ENCODE measurements around the gene SRC.
A peak's percentile ranks its signal among the peaks of the same experiment; 100 is the strongest.

Gene SRC

DNA sequence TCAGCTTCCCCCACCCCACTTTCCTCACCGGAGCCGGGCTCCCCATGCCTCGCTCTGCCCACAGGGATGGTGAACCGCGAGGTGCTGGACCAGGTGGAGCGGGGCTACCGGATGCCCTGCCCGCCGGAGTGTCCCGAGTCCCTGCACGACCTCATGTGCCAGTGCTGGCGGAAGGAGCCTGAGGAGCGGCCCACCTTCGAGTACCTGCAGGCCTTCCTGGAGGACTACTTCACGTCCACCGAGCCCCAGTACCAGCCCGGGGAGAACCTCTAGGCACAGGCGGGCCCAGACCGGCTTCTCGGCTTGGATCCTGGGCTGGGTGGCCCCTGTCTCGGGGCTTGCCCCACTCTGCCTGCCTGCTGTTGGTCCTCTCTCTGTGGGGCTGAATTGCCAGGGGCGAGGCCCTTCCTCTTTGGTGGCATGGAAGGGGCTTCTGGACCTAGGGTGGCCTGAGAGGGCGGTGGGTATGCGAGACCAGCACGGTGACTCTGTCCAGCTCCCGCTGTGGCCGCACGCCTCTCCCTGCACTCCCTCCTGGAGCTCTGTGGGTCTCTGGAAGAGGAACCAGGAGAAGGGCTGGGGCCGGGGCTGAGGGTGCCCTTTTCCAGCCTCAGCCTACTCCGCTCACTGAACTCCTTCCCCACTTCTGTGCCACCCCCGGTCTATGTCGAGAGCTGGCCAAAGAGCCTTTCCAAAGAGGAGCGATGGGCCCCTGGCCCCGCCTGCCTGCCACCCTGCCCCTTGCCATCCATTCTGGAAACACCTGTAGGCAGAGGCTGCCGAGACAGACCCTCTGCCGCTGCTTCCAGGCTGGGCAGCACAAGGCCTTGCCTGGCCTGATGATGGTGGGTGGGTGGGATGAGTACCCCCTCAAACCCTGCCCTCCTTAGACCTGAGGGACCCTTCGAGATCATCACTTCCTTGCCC, 57.4 kb downstream of the SRC start:
- DNase-seq (ENCODE audit: low read depth), result no peak
- H3K4me3 ChIP-seq (ENCODE audit: low read depth, low read length), result no peak overlapping the region
- TF ChIP-seq, protein P1, sequence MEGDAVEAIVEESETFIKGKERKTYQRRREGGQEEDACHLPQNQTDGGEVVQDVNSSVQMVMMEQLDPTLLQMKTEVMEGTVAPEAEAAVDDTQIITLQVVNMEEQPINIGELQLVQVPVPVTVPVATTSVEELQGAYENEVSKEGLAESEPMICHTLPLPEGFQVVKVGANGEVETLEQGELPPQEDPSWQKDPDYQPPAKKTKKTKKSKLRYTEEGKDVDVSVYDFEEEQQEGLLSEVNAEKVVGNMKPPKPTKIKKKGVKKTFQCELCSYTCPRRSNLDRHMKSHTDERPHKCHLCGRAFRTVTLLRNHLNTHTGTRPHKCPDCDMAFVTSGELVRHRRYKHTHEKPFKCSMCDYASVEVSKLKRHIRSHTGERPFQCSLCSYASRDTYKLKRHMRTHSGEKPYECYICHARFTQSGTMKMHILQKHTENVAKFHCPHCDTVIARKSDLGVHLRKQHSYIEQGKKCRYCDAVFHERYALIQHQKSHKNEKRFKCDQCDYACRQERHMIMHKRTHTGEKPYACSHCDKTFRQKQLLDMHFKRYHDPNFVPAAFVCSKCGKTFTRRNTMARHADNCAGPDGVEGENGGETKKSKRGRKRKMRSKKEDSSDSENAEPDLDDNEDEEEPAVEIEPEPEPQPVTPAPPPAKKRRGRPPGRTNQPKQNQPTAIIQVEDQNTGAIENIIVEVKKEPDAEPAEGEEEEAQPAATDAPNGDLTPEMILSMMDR (IDR thresholded peaks at IDR 0.05; ENCODE audit: control insufficient read depth, extremely low read depth, insufficient read depth), result no peak

DNA sequence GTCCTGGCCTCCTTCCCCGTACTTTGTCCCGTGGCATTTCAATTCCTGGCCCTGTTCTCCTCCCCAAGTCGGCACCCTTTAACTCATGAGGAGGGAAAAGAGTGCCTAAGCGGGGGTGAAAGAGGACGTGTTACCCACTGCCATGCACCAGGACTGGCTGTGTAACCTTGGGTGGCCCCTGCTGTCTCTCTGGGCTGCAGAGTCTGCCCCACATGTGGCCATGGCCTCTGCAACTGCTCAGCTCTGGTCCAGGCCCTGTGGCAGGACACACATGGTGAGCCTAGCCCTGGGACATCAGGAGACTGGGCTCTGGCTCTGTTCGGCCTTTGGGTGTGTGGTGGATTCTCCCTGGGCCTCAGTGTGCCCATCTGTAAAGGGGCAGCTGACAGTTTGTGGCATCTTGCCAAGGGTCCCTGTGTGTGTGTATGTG, 58.5 kb downstream of the SRC start:
- TF ChIP-seq, protein P1 (IDR thresholded peaks at IDR 0.05; ENCODE audit: control insufficient read depth, extremely low read depth, insufficient read depth), result no peak
- no peak overlapping the region for H3K4me3 ChIP-seq (ENCODE audit: low read depth, low read length)

DNA sequence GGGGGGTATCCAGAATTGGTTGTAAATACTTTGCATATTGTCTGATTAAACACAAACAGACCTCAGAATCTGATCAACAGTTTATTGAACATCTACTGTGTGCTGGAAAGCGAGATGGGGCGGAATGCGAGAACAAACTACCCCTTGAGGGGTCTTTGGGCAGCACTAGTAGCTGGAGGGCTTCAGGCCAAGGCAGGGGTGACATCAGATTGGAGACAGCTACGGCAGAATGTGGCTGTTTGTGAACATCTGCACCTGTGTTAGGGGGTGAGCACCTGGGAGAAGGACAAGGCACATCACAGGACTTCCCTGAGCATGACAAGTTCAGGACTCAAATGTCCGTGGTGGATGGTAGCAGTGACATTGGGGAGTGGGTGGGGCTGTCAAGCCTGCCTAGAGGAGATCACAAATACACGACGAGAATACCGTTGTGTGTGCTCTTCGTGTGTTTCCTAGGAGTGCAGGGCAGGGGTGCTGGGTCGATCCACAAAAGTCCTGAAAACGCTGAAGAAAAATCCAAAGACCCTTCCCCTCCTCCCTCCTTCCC, 59.5 kb downstream of the SRC start:
- no peak overlapping the region for H3K4me3 ChIP-seq (ENCODE audit: low read depth, low read length)
- TF ChIP-seq, protein P1 (IDR thresholded peaks at IDR 0.05; ENCODE audit: control insufficient read depth, extremely low read depth, insufficient read depth), result no peak
- DNase-seq (ENCODE audit: low read depth), result no peak

More for the DNA sequence above, 58.5 kb downstream of the SRC start:
- no peak for DNase-seq (ENCODE audit: low read depth)

DNA sequence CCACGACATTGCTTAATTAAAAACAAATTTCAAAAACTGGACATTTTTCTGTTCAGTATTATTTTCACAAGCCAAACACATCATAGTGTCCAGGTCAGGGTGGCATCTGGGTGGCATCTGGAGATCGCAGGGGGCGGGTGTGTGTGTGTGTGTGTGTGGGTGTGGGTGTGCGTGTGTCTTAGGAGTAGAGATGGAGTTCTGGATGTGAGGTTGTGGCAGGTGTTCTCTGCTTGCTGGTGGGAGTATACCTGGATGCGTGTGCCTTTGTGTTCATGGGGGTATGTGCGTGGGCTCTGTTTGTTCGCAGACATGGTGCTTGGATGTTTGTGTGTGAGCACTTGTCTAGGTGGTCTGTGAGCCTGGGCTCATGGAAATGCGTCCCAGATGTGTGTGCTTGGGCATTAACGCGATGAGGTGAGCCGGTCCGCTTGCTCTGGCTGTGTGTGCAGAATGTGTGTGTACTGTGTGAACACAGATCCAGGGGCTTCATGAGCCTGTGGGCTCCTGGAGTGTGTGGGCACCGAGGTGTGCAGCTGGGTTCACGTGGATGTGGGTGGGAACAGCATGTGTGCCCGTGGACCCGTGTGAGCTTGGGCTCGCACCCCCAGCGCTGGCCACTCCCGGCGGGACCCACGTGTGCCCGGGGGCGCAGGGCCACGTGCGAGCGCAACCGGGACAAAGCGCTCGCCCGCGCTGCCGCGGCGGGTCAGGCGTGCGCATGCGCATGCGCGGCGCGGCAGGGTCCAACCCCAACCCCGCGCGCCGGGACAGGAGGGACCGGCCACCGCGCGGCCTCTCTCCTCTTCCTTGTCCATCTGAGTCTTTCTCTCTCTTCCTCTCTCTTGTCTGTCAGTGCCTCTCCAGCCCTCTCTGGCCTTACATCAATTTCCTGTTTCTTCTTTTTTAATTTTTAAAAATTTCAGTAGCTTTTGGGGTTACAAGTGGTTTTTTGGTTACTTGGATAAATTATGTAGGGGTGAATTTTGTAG, 60.4 kb downstream of the SRC start:
- H3K4me3 ChIP-seq (ENCODE audit: low read depth, low read length), result peak overlapping the region; percentile 9; the same call in 1 of the 2 replicates
- TF ChIP-seq, protein P1 (IDR thresholded peaks at IDR 0.05; ENCODE audit: control insufficient read depth, extremely low read depth, insufficient read depth), result no peak
- no peak for DNase-seq (ENCODE audit: low read depth)

DNA sequence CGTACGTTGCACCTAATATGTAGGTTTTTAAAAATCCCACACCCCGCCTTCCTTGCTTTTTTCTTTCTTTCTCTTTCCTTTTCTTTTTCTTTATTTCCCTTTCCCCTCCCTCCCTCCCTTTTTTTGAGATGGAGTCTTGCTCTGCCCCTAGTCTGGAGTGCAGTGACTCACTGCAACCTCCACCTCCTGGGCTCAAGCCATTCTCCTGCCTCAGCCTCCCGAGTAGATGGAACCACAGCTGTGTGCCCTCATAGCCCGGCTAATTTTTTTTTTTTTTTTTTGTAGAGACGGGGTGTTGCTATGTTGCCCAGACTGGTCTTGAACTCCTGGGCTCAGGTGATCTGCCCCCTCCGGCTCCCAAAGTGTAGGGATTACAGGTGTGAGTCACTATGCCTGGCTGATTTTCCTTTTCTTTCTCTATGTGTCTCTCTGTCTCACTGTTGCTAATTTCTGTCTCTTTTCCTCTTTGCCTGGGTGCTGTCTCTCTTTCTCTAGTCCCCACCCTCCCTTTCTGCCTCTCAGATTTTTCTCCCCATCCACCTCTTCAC, 61.2 kb downstream of the SRC start:
- TF ChIP-seq, protein P1 (IDR thresholded peaks at IDR 0.05; ENCODE audit: control insufficient read depth, extremely low read depth, insufficient read depth), result no peak
- H3K4me3 ChIP-seq (ENCODE audit: low read depth, low read length), result no peak overlapping the region; the same call in 1 of the 2 replicates
- no peak for DNase-seq (ENCODE audit: low read depth)

DNA sequence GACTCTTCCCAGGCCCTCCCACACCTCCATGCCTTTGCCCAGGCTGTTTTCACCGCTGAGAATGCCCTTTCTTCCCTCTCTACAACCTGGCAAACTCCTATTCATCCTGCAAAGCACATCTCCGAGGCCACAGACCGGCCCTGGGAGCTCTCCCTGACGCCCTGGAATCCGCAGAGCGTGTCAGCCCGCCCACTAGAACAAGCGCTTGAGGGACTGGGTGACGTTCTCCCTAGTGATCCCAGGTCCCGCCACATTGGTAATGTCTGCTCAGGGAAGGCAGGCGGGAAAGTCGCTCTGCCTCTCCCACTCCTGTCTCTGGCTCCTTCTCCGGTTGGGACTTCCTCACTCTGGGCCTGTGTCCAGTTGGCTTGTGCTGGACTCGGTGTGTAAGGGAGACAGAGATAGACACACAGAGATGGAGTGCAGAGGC, 61.6 kb downstream of the SRC start:
- TF ChIP-seq, protein P1 (IDR thresholded peaks at IDR 0.05; ENCODE audit: control insufficient read depth, extremely low read depth, insufficient read depth), result no peak
- DNase-seq (ENCODE audit: low read depth), result peak; percentile 26
- H3K4me3 ChIP-seq (ENCODE audit: low read depth, low read length), result no peak overlapping the region
